ENCODE data around the gene STAG1. TPM values are rescaled to one million over a fixed set of nuclear protein-coding genes. Genes with fewer than 3 reads are reported as not detected.
"Not testable (repeated sequence)": the region's sequence is repeated elsewhere in the genome, so short reads cannot be mapped to it uniquely, and the experiment has no call there.

The STAG1 gene
- total RNA-seq, 1 donor from 2014 or later, result 26.0 TPM

- no peak for DNase-seq (ENCODE audit: low spot score)
These were observed 106.3 kb downstream of the STAG1 start for GRCh38 chr3:136645915-136646314.

- no peak for DNase-seq (ENCODE audit: low spot score)
These were observed 108.0 kb downstream of the STAG1 start for GRCh38 chr3:136644212-136644611.

- DNase-seq (ENCODE audit: low spot score), result not testable (repeated sequence)
These were observed 108.8 kb downstream of the STAG1 start for GRCh38 chr3:136643380-136643779.

GRCh38 chr3:136642711-136643110 is 109.5 kb downstream of the STAG1 start:
- no peak for DNase-seq (ENCODE audit: low spot score)

- DNase-seq (ENCODE audit: low spot score), result no peak
These were observed 113.1 kb downstream of the STAG1 start for GRCh38 chr3:136639069-136639468.

- DNase-seq (ENCODE audit: low spot score), result no peak
These were observed 115.0 kb downstream of the STAG1 start for GRCh38 chr3:136637176-136637575.

- no peak for DNase-seq (ENCODE audit: low spot score)
These were observed 117.4 kb downstream of the STAG1 start for GRCh38 chr3:136634821-136635220.

GRCh38 chr3:136632625-136633081 is 119.5 kb downstream of the STAG1 start:
- no peak for DNase-seq (ENCODE audit: low spot score)

GRCh38 chr3:136631424-136631823 is 120.8 kb downstream of the STAG1 start:
- DNase-seq (ENCODE audit: low spot score), result no peak

GRCh38 chr3:136630915-136631314 is 121.3 kb downstream of the STAG1 start:
- DNase-seq (ENCODE audit: low spot score), result no peak

GRCh38 chr3:136626493-136626892 is 125.7 kb downstream of the STAG1 start:
- DNase-seq (ENCODE audit: low spot score), result no peak

- peak; percentile 61 for DNase-seq (ENCODE audit: low spot score)
These were observed 127.0 kb downstream of the STAG1 start for GRCh38 chr3:136624894-136625815.

- no peak for DNase-seq (ENCODE audit: low spot score)
These were observed 127.8 kb downstream of the STAG1 start for GRCh38 chr3:136624371-136624770.

- DNase-seq (ENCODE audit: low spot score), result no peak
These were observed 130.6 kb downstream of the STAG1 start for GRCh38 chr3:136621628-136622027.

GRCh38 chr3:136620436-136620835 is 131.7 kb downstream of the STAG1 start:
- DNase-seq (ENCODE audit: low spot score), result no peak

GRCh38 chr3:136617969-136618525 is 134.1 kb downstream of the STAG1 start:
- DNase-seq (ENCODE audit: low spot score), result not testable (repeated sequence)

GRCh38 chr3:136617198-136617597 is 135.0 kb downstream of the STAG1 start:
- no peak for DNase-seq (ENCODE audit: low spot score)

- no peak for DNase-seq (ENCODE audit: low spot score)
These were observed 139.7 kb downstream of the STAG1 start for GRCh38 chr3:136612512-136612911.

- no peak for DNase-seq (ENCODE audit: low spot score)
These were observed 145.2 kb downstream of the STAG1 start for GRCh38 chr3:136606990-136607389.

- not testable (repeated sequence) for DNase-seq (ENCODE audit: low spot score)
These were observed 146.0 kb downstream of the STAG1 start for GRCh38 chr3:136606216-136606615.

- DNase-seq (ENCODE audit: low spot score), result no peak
These were observed 147.2 kb downstream of the STAG1 start for GRCh38 chr3:136604961-136605360.

- DNase-seq (ENCODE audit: low spot score), result no peak
These were observed 149.4 kb downstream of the STAG1 start for GRCh38 chr3:136602818-136603217.
